Panc1 (cell line): Measurements from ENCODE around the gene PTER.

Experiments used
- POLR2AphosphoS5 ChIP-seq: IDR thresholded peaks from 2 replicates; pipeline ENCODE4 v1.6.1; 2012; ENCODE audit warnings: mild to moderate bottlenecking, low read depth, low read length, moderate library complexity
- TF ChIP-seq, protein P1 (sequence below): fragments of 450-650 bp; IDR thresholded peaks from 2 replicates; pipeline ENCODE4 v1.5.1; 2017; ENCODE audit warnings: mild to moderate bottlenecking
- TF ChIP-seq, protein P2 (sequence below), 2 experiments: IDR thresholded peaks; 2 replicates each; pipeline ENCODE4 v1.6.1; 2011 to 2012; ENCODE audit warnings: low read depth in 2 of 2, control low read depth in 1 of 2, low read length in 1 of 2, mild to moderate bottlenecking in 1 of 2, moderate library complexity in 1 of 2; ENCODE audit not compliant: insufficient read depth in 1 of 2

DNA sequence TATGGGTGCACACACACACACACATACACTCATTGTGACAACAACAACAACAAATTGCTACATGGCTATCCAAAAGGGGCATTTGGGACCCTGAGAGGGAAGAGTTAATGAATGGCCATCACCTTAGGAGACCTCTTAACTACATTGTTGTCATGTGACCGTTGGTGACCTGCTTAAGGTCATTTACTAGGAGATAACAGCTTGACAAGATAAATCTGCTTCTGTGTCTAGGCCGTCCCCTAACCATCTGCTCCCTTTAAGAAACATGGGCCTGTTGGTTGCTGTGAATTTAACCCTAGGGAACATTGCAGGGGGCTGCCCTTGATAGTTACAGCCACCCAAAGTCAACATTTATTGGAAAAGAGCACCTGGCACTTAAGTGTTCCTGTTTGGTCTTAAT lies 55.1 kb downstream of the PTER start:
- TF ChIP-seq, protein P1, sequence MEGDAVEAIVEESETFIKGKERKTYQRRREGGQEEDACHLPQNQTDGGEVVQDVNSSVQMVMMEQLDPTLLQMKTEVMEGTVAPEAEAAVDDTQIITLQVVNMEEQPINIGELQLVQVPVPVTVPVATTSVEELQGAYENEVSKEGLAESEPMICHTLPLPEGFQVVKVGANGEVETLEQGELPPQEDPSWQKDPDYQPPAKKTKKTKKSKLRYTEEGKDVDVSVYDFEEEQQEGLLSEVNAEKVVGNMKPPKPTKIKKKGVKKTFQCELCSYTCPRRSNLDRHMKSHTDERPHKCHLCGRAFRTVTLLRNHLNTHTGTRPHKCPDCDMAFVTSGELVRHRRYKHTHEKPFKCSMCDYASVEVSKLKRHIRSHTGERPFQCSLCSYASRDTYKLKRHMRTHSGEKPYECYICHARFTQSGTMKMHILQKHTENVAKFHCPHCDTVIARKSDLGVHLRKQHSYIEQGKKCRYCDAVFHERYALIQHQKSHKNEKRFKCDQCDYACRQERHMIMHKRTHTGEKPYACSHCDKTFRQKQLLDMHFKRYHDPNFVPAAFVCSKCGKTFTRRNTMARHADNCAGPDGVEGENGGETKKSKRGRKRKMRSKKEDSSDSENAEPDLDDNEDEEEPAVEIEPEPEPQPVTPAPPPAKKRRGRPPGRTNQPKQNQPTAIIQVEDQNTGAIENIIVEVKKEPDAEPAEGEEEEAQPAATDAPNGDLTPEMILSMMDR = no peak
- TF ChIP-seq, protein P2, sequence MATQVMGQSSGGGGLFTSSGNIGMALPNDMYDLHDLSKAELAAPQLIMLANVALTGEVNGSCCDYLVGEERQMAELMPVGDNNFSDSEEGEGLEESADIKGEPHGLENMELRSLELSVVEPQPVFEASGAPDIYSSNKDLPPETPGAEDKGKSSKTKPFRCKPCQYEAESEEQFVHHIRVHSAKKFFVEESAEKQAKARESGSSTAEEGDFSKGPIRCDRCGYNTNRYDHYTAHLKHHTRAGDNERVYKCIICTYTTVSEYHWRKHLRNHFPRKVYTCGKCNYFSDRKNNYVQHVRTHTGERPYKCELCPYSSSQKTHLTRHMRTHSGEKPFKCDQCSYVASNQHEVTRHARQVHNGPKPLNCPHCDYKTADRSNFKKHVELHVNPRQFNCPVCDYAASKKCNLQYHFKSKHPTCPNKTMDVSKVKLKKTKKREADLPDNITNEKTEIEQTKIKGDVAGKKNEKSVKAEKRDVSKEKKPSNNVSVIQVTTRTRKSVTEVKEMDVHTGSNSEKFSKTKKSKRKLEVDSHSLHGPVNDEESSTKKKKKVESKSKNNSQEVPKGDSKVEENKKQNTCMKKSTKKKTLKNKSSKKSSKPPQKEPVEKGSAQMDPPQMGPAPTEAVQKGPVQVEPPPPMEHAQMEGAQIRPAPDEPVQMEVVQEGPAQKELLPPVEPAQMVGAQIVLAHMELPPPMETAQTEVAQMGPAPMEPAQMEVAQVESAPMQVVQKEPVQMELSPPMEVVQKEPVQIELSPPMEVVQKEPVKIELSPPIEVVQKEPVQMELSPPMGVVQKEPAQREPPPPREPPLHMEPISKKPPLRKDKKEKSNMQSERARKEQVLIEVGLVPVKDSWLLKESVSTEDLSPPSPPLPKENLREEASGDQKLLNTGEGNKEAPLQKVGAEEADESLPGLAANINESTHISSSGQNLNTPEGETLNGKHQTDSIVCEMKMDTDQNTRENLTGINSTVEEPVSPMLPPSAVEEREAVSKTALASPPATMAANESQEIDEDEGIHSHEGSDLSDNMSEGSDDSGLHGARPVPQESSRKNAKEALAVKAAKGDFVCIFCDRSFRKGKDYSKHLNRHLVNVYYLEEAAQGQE (IDR thresholded peaks at IDR 0.05; ENCODE audit: insufficient read depth in 1 of 2, low read depth in 2 of 2, low read length in 1 of 2) = no peak
- no peak for TF ChIP-seq POLR2AphosphoS5
